IMR-90 (cell line): ENCODE data around the gene PUDP. TPM values are rescaled to one million over a fixed set of nuclear protein-coding genes. Genes with fewer than 3 reads are reported as not detected.
A peak's percentile ranks its signal among the peaks of the same experiment; 100 is the strongest.

Source experiments
- ATAC-seq: fragments of 200-7000 bp; cut with Tn5 transposase; 2 replicates; pipeline ENCODE4 v1.9.1; 2020; ENCODE audit warnings: low read depth, mild to moderate bottlenecking, moderate library complexity
- BruUV-seq: library from RNA; stranded (reverse); fragments of 400-500 nt; replicated peaks from 2 replicates; lab custom pipeline; 2021; lab: Mats Ljungman, UMichigan
- CTCF ChIA-PET: fragments of 300-600 bp; formaldehyde crosslinking; extraction: SDS; loops from one replicate; lab custom pipeline; 2021; ENCODE audit warnings: antibody characterized with exemption; lab: Yijun Ruan, JAX
- POLR2A ChIA-PET: fragments of 300-600 bp; sonication (Branson Sonifier 250); formaldehyde crosslinking; loops from one replicate; lab custom pipeline; 2022; ENCODE audit warnings: antibody characterized with exemption; ENCODE audit not compliant: unreplicated experiment; lab: Charles Lee
- DNase-seq: peaks from one replicate; pipeline ENCODE4 v3.0.0; 2013
- H2AFZ ChIP-seq: replicated peaks from 2 replicates; pipeline ENCODE3; 2013; ENCODE audit warnings: low read length, mild to moderate bottlenecking; ENCODE audit not compliant: poor library complexity
- H2AK5ac ChIP-seq: 2 replicates; pipeline ENCODE4 v1.6.1; 2013; ENCODE audit warnings: low read depth, low read length, inconsistent platforms
- H2AK9ac ChIP-seq: replicated peaks from 2 replicates; pipeline ENCODE3; 2013; ENCODE audit warnings: mild to moderate bottlenecking, low read depth, low read length, moderate library complexity; ENCODE audit not compliant: poor library complexity
- H2BK120ac ChIP-seq: 2 replicates; pipeline ENCODE4 v1.6.1; 2013; ENCODE audit warnings: low read depth, low read length, inconsistent platforms
- H2BK15ac ChIP-seq: 3 replicates; pipeline ENCODE4 v1.6.1; 2013; ENCODE audit warnings: low read depth, low read length, inconsistent platforms
- H2BK20ac ChIP-seq: 2 replicates; pipeline ENCODE4 v1.6.1; 2013; ENCODE audit warnings: low read depth, mild to moderate bottlenecking, inconsistent platforms, low read length, moderate library complexity
- H2BK5ac ChIP-seq: 2 replicates; pipeline ENCODE4 v1.6.1; 2013; ENCODE audit warnings: mild to moderate bottlenecking, low read depth, low read length, inconsistent platforms; ENCODE audit not compliant: poor library complexity, severe bottlenecking
- H3K14ac ChIP-seq: replicated peaks from 2 replicates; pipeline ENCODE4 v1.6.1; 2013; ENCODE audit warnings: low read depth, low read length, inconsistent platforms
- H3K18ac ChIP-seq: 2 replicates; pipeline ENCODE4 v1.6.1; 2013; ENCODE audit warnings: low read depth, low read length, control low read depth
- H3K23ac ChIP-seq: 2 replicates; pipeline ENCODE4 v1.6.1; 2013; ENCODE audit warnings: low read depth, low read length, inconsistent platforms
- H3K27ac ChIP-seq: 2 replicates; pipeline ENCODE4 v1.5.1; 2013; ENCODE audit warnings: mild to moderate bottlenecking, control low read depth, low read length; ENCODE audit not compliant: insufficient read depth
- H3K27me3 ChIP-seq: 2 replicates; pipeline ENCODE4 v1.6.1; 2013; ENCODE audit warnings: low read length; ENCODE audit not compliant: control insufficient read depth, insufficient read depth
- H3K36me3 ChIP-seq: 2 replicates; pipeline ENCODE4 v1.6.1; 2013; ENCODE audit warnings: low read length, mixed read lengths; ENCODE audit not compliant: control insufficient read depth, insufficient read depth
- H3K4ac ChIP-seq: 2 replicates; pipeline ENCODE4 v1.6.1; 2013; ENCODE audit warnings: low read depth, low read length, inconsistent platforms
- H3K4me1 ChIP-seq: 2 replicates; pipeline ENCODE4 v1.6.1; 2013; ENCODE audit warnings: low read length, mixed read lengths; ENCODE audit not compliant: control insufficient read depth, insufficient read depth
- H3K4me2 ChIP-seq: 2 replicates; pipeline ENCODE4 v1.6.1; 2013; ENCODE audit warnings: low read depth, mild to moderate bottlenecking, control low read depth, low read length, moderate library complexity
- H3K4me3 ChIP-seq: 2 replicates; pipeline ENCODE4 v1.5.1; 2013; ENCODE audit warnings: low read depth, mild to moderate bottlenecking, control low read depth, low read length, moderate library complexity; ENCODE audit not compliant: insufficient read depth
- H3K56ac ChIP-seq: 2 replicates; pipeline ENCODE4 v1.6.1; 2013; ENCODE audit warnings: low read length, inconsistent platforms; ENCODE audit not compliant: insufficient read depth; ENCODE audit errors: extremely low read depth
- H3K79me1 ChIP-seq, 2 experiments: 2 replicates each; pipeline ENCODE4 v1.6.1; 2013; ENCODE audit warnings: low read length in 2 of 2, inconsistent platforms in 1 of 2, low read depth in 1 of 2
- H3K9ac ChIP-seq: 2 replicates; pipeline ENCODE4 v1.6.1; 2013; ENCODE audit warnings: low read depth, low read length, control low read depth
- H3K9me1 ChIP-seq: 2 replicates; pipeline ENCODE4 v1.6.1; 2013; ENCODE audit warnings: low read length, inconsistent platforms; ENCODE audit not compliant: insufficient read depth
- H3K9me3 ChIP-seq: 2 replicates; pipeline ENCODE4 v1.6.1; 2013; ENCODE audit warnings: low read length; ENCODE audit not compliant: control insufficient read depth, insufficient read depth
- H4K20me1 ChIP-seq: 2 replicates; pipeline ENCODE4 v1.6.1; 2013; ENCODE audit warnings: low read length, inconsistent platforms; ENCODE audit not compliant: insufficient read depth
- H4K5ac ChIP-seq: 2 replicates; pipeline ENCODE4 v1.6.1; 2013; ENCODE audit warnings: mild to moderate bottlenecking, low read depth, low read length, control low read depth
- H4K8ac ChIP-seq, 2 experiments: 2 replicates each; pipeline ENCODE4 v1.6.1; 2013; ENCODE audit warnings: low read depth in 2 of 2, low read length in 2 of 2, control low read depth in 1 of 2, inconsistent platforms in 1 of 2
- H4K91ac ChIP-seq: 2 replicates; pipeline ENCODE4 v1.6.1; 2013; ENCODE audit warnings: low read depth, low read length, inconsistent platforms; ENCODE audit not compliant: insufficient read depth
- CEBPB ChIP-seq: IDR thresholded peaks from 2 replicates; pipeline ENCODE4 v1.6.1; 2012; ENCODE audit warnings: low read depth, low read length, improper control_type of control experiment
- CHD1 ChIP-seq: IDR thresholded peaks from 2 replicates; pipeline ENCODE4 v1.6.1; 2012; ENCODE audit warnings: low read depth, low read length, improper control_type of control experiment
- CTCF ChIP-seq: conservative IDR thresholded peaks from 2 replicates; pipeline ENCODE4 v1.5.1; 2012; ENCODE audit warnings: mild to moderate bottlenecking, low read depth, low read length, improper control_type of control experiment
- MAFK ChIP-seq: IDR thresholded peaks from 2 replicates; pipeline ENCODE4 v1.6.1; 2012; ENCODE audit warnings: low read depth, low read length, improper control_type of control experiment
- POLR2A ChIP-seq: IDR thresholded peaks from 2 replicates; pipeline ENCODE4 v1.6.1; 2012; ENCODE audit warnings: mild to moderate bottlenecking, low read depth, low read length
- RAD21 ChIP-seq: IDR thresholded peaks from 2 replicates; pipeline ENCODE4 v1.6.1; 2012; ENCODE audit warnings: low read length, improper control_type of control experiment
- RCOR1 ChIP-seq: IDR thresholded peaks from 2 replicates; pipeline ENCODE4 v1.6.1; 2012; ENCODE audit warnings: mild to moderate bottlenecking, low read length, improper control_type of control experiment; ENCODE audit not compliant: insufficient replicate concordance
- RFX5 ChIP-seq: IDR thresholded peaks from 2 replicates; pipeline ENCODE4 v1.8.0; 2012; ENCODE audit warnings: low read depth, mild to moderate bottlenecking, low read length, moderate library complexity
- USF2 ChIP-seq: fragments of 150-350 bp; IDR thresholded peaks from 2 replicates; pipeline ENCODE4 v1.6.1; 2017; ENCODE audit warnings: mild to moderate bottlenecking, antibody characterized with exemption, low read length, low read depth
- WGBS, 2 experiments: methylation state at CpG; one replicate each; pipeline versions ENCODE4 v1.1.5 to v1.1.7; 2013; ENCODE audit warnings: missing lambda C conversion rate in 2 of 2; ENCODE audit not compliant: insufficient read length in 1 of 2; ENCODE audit errors: extremely low coverage in 2 of 2; 5-methylcytosine and 5-hydroxymethylcytosine counted together
- dilution Hi-C: fragments of 300-500 bp; cut with HindIII; formaldehyde crosslinking; loops from one replicate; pipeline ENCODE4 v1.14.3; 2018; ENCODE audit warnings: low sequenced_read_pairs; ENCODE audit not compliant: unreplicated experiment
- in situ Hi-C: fragments of 300-500 bp; cut with MboI; formaldehyde crosslinking; loops from 3 replicates; pipeline ENCODE4 v1.14.3; 2019; ENCODE audit warnings: low sequenced_read_pairs, inconsistent platforms, mixed read lengths
- intact Hi-C: fragments of 100-400 bp; cut with micrococcal nuclease; formaldehyde crosslinking; loops from 2 replicates; pipeline ENCODE4 v1.10.0; 2022
- polyA plus RNA-seq, 3 experiments: library from polyadenylated mRNA; depleted of rRNA; stranded (reverse); fragments of >200 nt; gene quantifications; 2 replicates each; pipeline ENCODE4 v1.2.3, GENCODE V29; 2012; ENCODE audit warnings: low replicate concordance in 1 of 3
- total RNA-seq: library from RNA; depleted of rRNA; stranded (reverse); fragments of >200 nt; gene quantifications from 2 replicates; pipeline ENCODE4 v1.2.3, GENCODE V29; 2012

The PUDP gene
- total and polyA plus RNA-seq, 2 of the 4 experiments (the other 2 are of a cell fraction): 22.2 to 28.6 TPM

GRCh38 chrX:7170898-7171297 is 22.9 kb upstream of the PUDP start:
- DNase-seq (no peak), ATAC-seq (no peak)
- Histone ChIP-seq H2AK5ac (no peak overlapping the region), H2BK120ac (no peak overlapping the region), H2BK20ac (no peak overlapping the region), H4K20me1 (no peaks in the 10 kb centered on the region), H4K8ac (no peak overlapping the region), H3K9me3 (no peaks in the 10 kb centered on the region), H2AFZ (no peak overlapping the region), H3K14ac (no peak overlapping the region), H2BK15ac (no peak overlapping the region), H2AK9ac (peak overlapping the region; percentile 36), H4K5ac (no peak overlapping the region), H4K91ac (no peak overlapping the region), H3K4ac (no peak overlapping the region), H3K18ac (no peak overlapping the region), H3K79me1 (no peaks in the 10 kb centered on the region), H3K9me1 (no peaks in the 10 kb centered on the region), H3K56ac (no peak overlapping the region), H3K4me1 (no peaks in the 10 kb centered on the region), H3K4me3 (no peak overlapping the region), H3K36me3 (no peaks in the 10 kb centered on the region), H3K4me2 (no peak overlapping the region), H3K27me3 (no peaks in the 10 kb centered on the region), H3K27ac (no peak overlapping the region), H3K9ac (no peak overlapping the region), H2BK5ac (no peak overlapping the region), H3K23ac (no peak overlapping the region)
- ChIA-PET CTCF (no interaction called here), POLR2A (no interaction called here)
- no TSS peak for BruUV-seq
- in situ Hi-C loops: no loop called here
- intact Hi-C loops: no loop called here
- no CpG with 5 or more reads among the region's 3 CpGs for WGBS, 2 experiments
- TF ChIP-seq USF2 (no peak), CTCF (0 out of 2 replicates have a peak, but pooled peaks have one; percentile 27), POLR2A (no peak), RFX5 (no peak), CHD1 (no peak), RCOR1 (no peak), RAD21 (0 out of 2 replicates have a peak, but pooled peaks have one; percentile 24), CEBPB (no peak), MAFK (no peak)
- dilution Hi-C loops: no loop called here
